H1 (cell line): Measurements from ENCODE around the gene KRIT1. TPM values are rescaled to one million over a fixed set of nuclear protein-coding genes. Genes with fewer than 3 reads are reported as not detected.

Experiments
- CTCF ChIA-PET: fragments of 300-600 bp; sonication (Branson Sonifier 250); formaldehyde crosslinking; loops from one replicate; lab custom pipeline; 2021; ENCODE audit not compliant: partially characterized antibody; lab: Charles Lee
- POLR2A ChIA-PET: fragments of 300-600 bp; sonication (Branson Sonifier 250); formaldehyde crosslinking; loops from one replicate; lab custom pipeline; 2021; ENCODE audit warnings: inconsistent platforms; ENCODE audit not compliant: partially characterized antibody; lab: Charles Lee
- DNase-seq, 2 experiments: peaks; one replicate each; pipeline versions ENCODE4 v3.0.0 to v3.0.0-alpha.2; 2010 to 2022; ENCODE audit warnings: low spot score in 2 of 2, low read depth in 1 of 2, mixed read lengths in 1 of 2
- FAIRE-seq: peaks from 2 replicates; lab custom pipeline; 2011; peaks lifted over from hg19 to GRCh38; lab: Jason Lieb, UNC
- H2AFZ ChIP-seq: 2 replicates; pipeline ENCODE4 v1.8.1; 2012; ENCODE audit warnings: low read length, inconsistent platforms
- H2AK5ac ChIP-seq: 2 replicates; pipeline ENCODE4 v1.6.1; 2013; ENCODE audit warnings: low read depth, low read length
- H2BK120ac ChIP-seq: replicated peaks from 2 replicates; pipeline ENCODE3; 2013; ENCODE audit warnings: low read depth, low read length, inconsistent platforms
- H2BK12ac ChIP-seq: 2 replicates; pipeline ENCODE4 v1.6.1; 2013; ENCODE audit warnings: low read depth, low read length
- H2BK15ac ChIP-seq: 2 replicates; pipeline ENCODE4 v1.6.1; 2013; ENCODE audit warnings: low read length
- H2BK20ac ChIP-seq: 2 replicates; pipeline ENCODE4 v1.6.1; 2013; ENCODE audit warnings: low read length
- H2BK5ac ChIP-seq: 2 replicates; pipeline ENCODE4 v1.6.1; 2013; ENCODE audit warnings: low read depth, low read length
- H3K14ac ChIP-seq: 2 replicates; pipeline ENCODE4 v1.6.1; 2013; ENCODE audit warnings: inconsistent platforms; ENCODE audit not compliant: insufficient read length
- H3K18ac ChIP-seq: 2 replicates; pipeline ENCODE4 v1.6.1; 2013; ENCODE audit warnings: low read length; ENCODE audit errors: extremely low read depth
- H3K23ac ChIP-seq: 2 replicates; pipeline ENCODE4 v1.6.1; 2013; ENCODE audit warnings: inconsistent platforms; ENCODE audit not compliant: insufficient read length
- H3K23me2 ChIP-seq: 2 replicates; pipeline ENCODE4 v1.6.1; 2013; ENCODE audit warnings: low read depth, low read length
- H3K27ac ChIP-seq: 2 replicates; pipeline ENCODE4 v1.6.1; 2011; ENCODE audit warnings: low read depth, low read length, inconsistent platforms
- H3K27me3 ChIP-seq, 4 experiments: replicated peaks in 1 of 4; 1 replicate in 1 of 4; 2 replicates in 3 of 4; pipeline versions ENCODE4 v1.6.1 to v1.8.1; 2011 to 2013; ENCODE audit warnings: low read length in 3 of 4, mild to moderate bottlenecking in 3 of 4, inconsistent platforms in 2 of 4, mixed read lengths in 2 of 4, moderate library complexity in 1 of 4; ENCODE audit not compliant: control insufficient read depth in 3 of 4, insufficient read depth in 3 of 4; ENCODE audit errors: extremely low read depth in 1 of 4
- H3K36me3 ChIP-seq, 4 experiments: 2 replicates each; pipeline versions ENCODE4 v1.6.1 to v1.8.1; 2011 to 2013; ENCODE audit warnings: mild to moderate bottlenecking in 4 of 4, low read length in 3 of 4, moderate library complexity in 2 of 4, control low read depth in 1 of 4, inconsistent platforms in 1 of 4; ENCODE audit not compliant: insufficient read depth in 4 of 4, control insufficient read depth in 2 of 4
- H3K4ac ChIP-seq: replicated peaks from 2 replicates; pipeline ENCODE3; 2013; ENCODE audit warnings: low read length, low read depth, mixed read lengths, inconsistent platforms; ENCODE audit not compliant: insufficient read length
- H3K4me1 ChIP-seq, 4 experiments: replicated peaks in 1 of 4; 1 replicate in 1 of 4; 2 replicates in 3 of 4; pipeline versions ENCODE4 v1.6.1 to v1.8.1; 2011 to 2013; ENCODE audit warnings: low read length in 3 of 4, inconsistent platforms in 2 of 4, mixed read lengths in 1 of 4; ENCODE audit not compliant: insufficient read depth in 4 of 4, control insufficient read depth in 3 of 4
- H3K4me2 ChIP-seq, 2 experiments: 2 replicates each; pipeline versions ENCODE4 v1.6.1 to v1.8.1; 2011 to 2013; ENCODE audit warnings: low read depth in 2 of 2, low read length in 2 of 2, control low read depth in 1 of 2, inconsistent platforms in 1 of 2, mild to moderate bottlenecking in 1 of 2; ENCODE audit not compliant: insufficient read depth in 1 of 2
- H3K4me3 ChIP-seq, 4 experiments: fragments of 200-600, 300-600 bp in 1 of 4; sonication (generic), shearing (Covaris generic), sonication (Bioruptor Twin) in 1 of 4; 2 replicates each; pipeline versions ENCODE4 v1.5.1 to v1.8.1; 2011 to 2016; ENCODE audit warnings: low read length in 4 of 4, low read depth in 3 of 4, control low read depth in 2 of 4, inconsistent platforms in 2 of 4, mild to moderate bottlenecking in 2 of 4, mixed read lengths in 1 of 4, moderate library complexity in 1 of 4; ENCODE audit not compliant: insufficient read depth in 2 of 4; ENCODE audit errors: extremely low read depth in 1 of 4
- H3K56ac ChIP-seq: replicated peaks from 2 replicates; pipeline ENCODE3; 2013; ENCODE audit warnings: low read depth, mild to moderate bottlenecking, mixed read lengths, low read length, inconsistent platforms; ENCODE audit not compliant: insufficient read length
- H3K79me1 ChIP-seq: 2 replicates; pipeline ENCODE4 v1.6.1; 2013; ENCODE audit warnings: low read depth, low read length, control low read depth
- H3K79me2 ChIP-seq, 2 experiments: 2 replicates each; pipeline versions ENCODE4 v1.6.1 to v1.8.1; 2012 to 2013; ENCODE audit warnings: low read length in 2 of 2, mild to moderate bottlenecking in 2 of 2, inconsistent platforms in 1 of 2; ENCODE audit not compliant: insufficient read depth in 2 of 2, control insufficient read depth in 1 of 2
- H3K9ac ChIP-seq, 4 experiments: replicated peaks in 1 of 4; 1 replicate in 1 of 4; 2 replicates in 3 of 4; pipeline versions ENCODE4 v1.6.1 to v1.8.1; 2011 to 2013; ENCODE audit warnings: low read depth in 3 of 4, low read length in 3 of 4, control low read depth in 2 of 4, mild to moderate bottlenecking in 2 of 4, moderate library complexity in 2 of 4, inconsistent platforms in 1 of 4; ENCODE audit errors: extremely low read depth in 1 of 4
- H3K9me3 ChIP-seq, 2 experiments: 2 replicates each; pipeline versions ENCODE4 v1.6.1 to v1.8.1; 2012 to 2013; ENCODE audit warnings: mild to moderate bottlenecking in 2 of 2, moderate library complexity in 2 of 2, control low read depth in 1 of 2, inconsistent platforms in 1 of 2, low read depth in 1 of 2, low read length in 1 of 2, mixed read lengths in 1 of 2; ENCODE audit not compliant: insufficient read depth in 2 of 2
- H4K20me1 ChIP-seq, 2 experiments: replicated peaks in 1 of 2; 2 replicates each; pipeline versions ENCODE3 to v1.8.1; 2011 to 2013; ENCODE audit warnings: inconsistent platforms in 2 of 2, low read length in 2 of 2, mild to moderate bottlenecking in 1 of 2; ENCODE audit not compliant: insufficient read depth in 2 of 2, control insufficient read depth in 1 of 2
- H4K5ac ChIP-seq: 2 replicates; pipeline ENCODE4 v1.6.1; 2013; ENCODE audit warnings: low read length, low read depth, mixed read lengths, inconsistent platforms; ENCODE audit not compliant: insufficient read length
- H4K8ac ChIP-seq: 2 replicates; pipeline ENCODE4 v1.8.0; 2013; ENCODE audit warnings: mild to moderate bottlenecking, moderate library complexity, low read length, inconsistent platforms; ENCODE audit not compliant: insufficient read depth; ENCODE audit errors: extremely low read depth
- H4K91ac ChIP-seq: replicated peaks from 2 replicates; pipeline ENCODE3; 2013; ENCODE audit warnings: low read length, mixed read lengths, inconsistent platforms; ENCODE audit not compliant: insufficient read length
- KDM5A ChIP-seq: fragments of 200-600 bp; IDR thresholded peaks from 2 replicates; pipeline ENCODE4 v1.7.1; 2012; ENCODE audit warnings: mild to moderate bottlenecking, low read length, inconsistent platforms, mixed read lengths
- SAP30 ChIP-seq: fragments of 300-600 bp; sonication (generic); IDR thresholded peaks from 2 replicates; pipeline ENCODE4 v1.7.1; 2012; ENCODE audit warnings: low read length, moderate library complexity, mild to moderate bottlenecking, inconsistent platforms; ENCODE audit not compliant: insufficient read depth, insufficient replicate concordance
- SIN3A ChIP-seq, 2 experiments: IDR thresholded peaks in 1 of 2; conservative IDR thresholded peaks in 1 of 2; 2 replicates each; pipeline ENCODE4 v1.6.1; 2011 to 2012; ENCODE audit warnings: low read length in 2 of 2, improper control_type of control experiment in 1 of 2, low read depth in 1 of 2, mild to moderate bottlenecking in 1 of 2
- SP1 ChIP-seq: IDR thresholded peaks from 2 replicates; pipeline ENCODE4 v1.6.1; 2011; ENCODE audit warnings: low read depth, low read length
- USF2 ChIP-seq: IDR thresholded peaks from 2 replicates; pipeline ENCODE4 v1.6.1; 2011; ENCODE audit warnings: low read length, improper control_type of control experiment
- WGBS, 2 experiments: shearing (Covaris generic) in 1 of 2; methylation state at CpG; one replicate each; pipeline versions ENCODE4 v1.1.6 to v1.1.7; 2013 to 2015; ENCODE audit warnings: low lambda C conversion rate in 2 of 2, mixed read lengths in 2 of 2, inconsistent platforms in 1 of 2, low coverage in 1 of 2, missing lambda C conversion rate in 1 of 2; ENCODE audit not compliant: insufficient replicate concordance in 2 of 2, insufficient coverage in 1 of 2, insufficient read length in 1 of 2; ENCODE audit errors: extremely low coverage in 1 of 2, missing lambda C conversion rate in 1 of 2; 5-methylcytosine and 5-hydroxymethylcytosine counted together
- polyA plus RNA-seq, 7 experiments: library from polyadenylated mRNA; depleted of rRNA in 3 of 7; stranded (reverse) in 5 of 7; unstranded in 2 of 7; fragments of >200 nt in 5 of 7; fragments of 200-250 nt in 2 of 7; gene quantifications; 1 replicate in 5 of 7; 2 replicates in 1 of 7; 4 replicates in 1 of 7; pipeline versions ENCODE4 v1.2.1 to v1.2.3, GENCODE V29; 2011 to 2013; ENCODE audit warnings: missing spikeins in 2 of 7, mixed read lengths in 2 of 7
- total RNA-seq: library from RNA; stranded (reverse); fragmentation: NEBNext Ultra II Directional; extraction: Animal tissue kit (Norgen Biotek cat#: 25700); gene quantifications from 2 replicates; pipeline ENCODE4 v1.2.1, GENCODE V29; 2021

KRIT1 gene
- total and polyA plus RNA-seq, 2 of the 8 experiments (the other 6 are each of a cell fraction or from before 2014, with no cell fraction given), result 14.3 to 28.8 TPM

DNA sequence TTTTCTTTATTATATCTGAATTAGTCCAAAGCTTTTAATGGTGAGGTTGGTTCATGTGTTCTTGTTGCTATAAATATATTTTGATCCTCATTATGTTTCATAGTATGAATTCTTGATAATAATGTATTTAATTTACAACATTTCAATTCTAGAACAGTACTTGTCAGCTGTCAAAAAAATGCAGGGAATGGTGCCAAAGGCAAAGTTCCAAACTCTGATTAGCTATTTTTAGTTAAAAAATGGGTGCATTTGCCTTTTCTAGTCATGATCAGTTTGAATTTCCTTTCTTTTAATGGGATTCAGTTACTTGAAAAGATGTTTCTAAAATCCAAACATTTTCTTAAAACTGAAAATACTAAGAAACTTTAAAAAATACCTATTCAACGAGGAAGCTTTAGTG lies 49.7 kb upstream of the KRIT1 start:
- no peak overlapping the region for H3K4me3 ChIP-seq
- no peak for TF ChIP-seq USF2
- no peak for TF ChIP-seq SAP30
- TF ChIP-seq SP1, result no peak
- TF ChIP-seq SIN3A (conservative IDR thresholded peaks at IDR 0.05 in 1 of 2, IDR thresholded peaks at IDR 0.05 in 1 of 2; ENCODE audit: low read depth in 1 of 2, low read length in 2 of 2), result no peak
- no peak for TF ChIP-seq KDM5A
- H3K4ac ChIP-seq, result no peak overlapping the region
- peaks cover 0 to 3% (median 0%) of the 10 kb centered on the region in 4 experiments; a peak in 1 of 7 replicates for H3K4me1 ChIP-seq
- H2AK5ac ChIP-seq, result no peak overlapping the region
- POLR2A ChIA-PET, result interaction anchor here (0.6 kb wide), 1 partner anchor 294 kb away, joined by 3 read pairs; no protein-coding TSS in a partner anchor
- no peak overlapping the region for H2BK12ac ChIP-seq
- WGBS, 2 experiments, result 88% methylated on average over 1 of the region's 1 CpG; no CpG with 5 or more reads in 1 of the 2 experiments
- H2BK15ac ChIP-seq, result no peak overlapping the region
- H3K14ac ChIP-seq, result no peak overlapping the region
- H2BK5ac ChIP-seq, result no peak overlapping the region
- H3K79me1 ChIP-seq, result no peaks in the 10 kb centered on the region
- no peak overlapping the region for H3K18ac ChIP-seq
- H2BK120ac ChIP-seq, result no peak overlapping the region
- no peak overlapping the region for H2BK20ac ChIP-seq
- no peak overlapping the region for H3K56ac ChIP-seq
- no peaks in the 10 kb centered on the region for H3K27me3 ChIP-seq
- H3K23ac ChIP-seq, result no peak overlapping the region
- DNase-seq (no peak), FAIRE-seq (no peak)
- H4K91ac ChIP-seq, result no peak overlapping the region
- H3K79me2 ChIP-seq, result peaks cover 0 to 29% of the 10 kb centered on the region in 2 experiments; a peak in 2 of 4 replicates
- no peak overlapping the region for H3K27ac ChIP-seq
- no peak overlapping the region for H2AFZ ChIP-seq
- H4K5ac ChIP-seq, result no peak overlapping the region
- H3K23me2 ChIP-seq, result no peaks in the 10 kb centered on the region; the same call in 1 of the 2 replicates
- no peak overlapping the region for H4K8ac ChIP-seq
- H3K9ac ChIP-seq, result no peak overlapping the region
- H3K4me2 ChIP-seq, result no peak overlapping the region
- no peaks in the 10 kb centered on the region for H3K9me3 ChIP-seq
- peaks cover 0 to 6% (median 0%) of the 10 kb centered on the region in 4 experiments; a peak in 1 of 8 replicates for H3K36me3 ChIP-seq
- CTCF ChIA-PET, result interaction anchor here (0.8 to 1.1 kb wide), 2 partner anchors 15 to 152 kb away, joined by 3 to 5 read pairs; partner anchors contain the start of gene GATAD1
- H4K20me1 ChIP-seq, result peaks cover 0 to 2% of the 10 kb centered on the region in 2 experiments
